ENCODE measurements around the gene FGL2.
"Not testable (repeated sequence)": the region's sequence is repeated elsewhere in the genome, so short reads cannot be mapped to it uniquely, and the experiment has no call there.

FGL2 gene

GRCh38 chr7:77155601-77156377 is 43.8 kb downstream of the FGL2 start:
- DNase-seq, result not testable (repeated sequence)

GRCh38 chr7:77154917-77155464 is 44.6 kb downstream of the FGL2 start:
- not testable (repeated sequence) for DNase-seq

- not testable (repeated sequence) for DNase-seq
Observed at GRCh38 chr7:77152232-77152631, 47.4 kb downstream of the FGL2 start.

Measured in central memory CD4-positive, alpha-beta T cell (primary cell).